Activated T-helper 1 cell treated with Interleukin-2 at 50 U/mL for 16 hours (primary cell): ENCODE results near the gene HOXD11.

Source experiments
- DNase-seq: peaks from one replicate; pipeline ENCODE4 v3.0.0-alpha.2; 2020; ENCODE audit warnings: low read depth

Gene HOXD11

GRCh38 chr2:176122052-176122682 is 15.1 kb downstream of the HOXD11 start:
- DNase-seq: no peak

- DNase-seq: no peak
Measured at GRCh38 chr2:176122683-176123410, 15.8 kb downstream of the HOXD11 start, which contains the start of gene HOXD9. Gene HOXD9 (plus strand): TSS chr2:176122719. CDS start chr2:176122769, 50 bp downstream.

GRCh38 chr2:176123411-176124109 is 16.5 kb downstream of the HOXD11 start:
- no peak for DNase-seq

- DNase-seq: no peak
Measured at GRCh38 chr2:176124110-176124946, 17.2 kb downstream of the HOXD11 start.

- DNase-seq: no peak
Measured at GRCh38 chr2:176124947-176125771, 18.1 kb downstream of the HOXD11 start.

GRCh38 chr2:176125772-176126054 is 18.6 kb downstream of the HOXD11 start:
- DNase-seq: no peak

GRCh38 chr2:176126929-176127773 is 20.1 kb downstream of the HOXD11 start:
- peak; percentile 27 for DNase-seq

- DNase-seq: no peak
Measured at GRCh38 chr2:176127774-176128072, 20.6 kb downstream of the HOXD11 start.

GRCh38 chr2:176128172-176128981 is 21.3 kb downstream of the HOXD11 start:
- no peak for DNase-seq

- no peak for DNase-seq
Measured at GRCh38 chr2:176128982-176129796, 22.1 kb downstream of the HOXD11 start, which contains the start of gene HOXD8. Gene HOXD8 (plus strand): TSS chr2:176129705. CDS start chr2:176130367, 662 bp downstream.

GRCh38 chr2:176129813-176130146 is 22.7 kb downstream of the HOXD11 start:
- no peak for DNase-seq

GRCh38 chr2:176130147-176130956 is 23.3 kb downstream of the HOXD11 start:
- no peak for DNase-seq

- DNase-seq: no peak
Measured at GRCh38 chr2:176130957-176131847, 24.1 kb downstream of the HOXD11 start.

GRCh38 chr2:176131848-176132158 is 24.7 kb downstream of the HOXD11 start:
- DNase-seq: no peak

- DNase-seq: no peak
Measured at GRCh38 chr2:176132205-176133171, 25.4 kb downstream of the HOXD11 start.

GRCh38 chr2:176133389-176133788 is 26.3 kb downstream of the HOXD11 start:
- no peak for DNase-seq
